Measurements from ENCODE around the gene HCK. TPM values are rescaled to one million over a fixed set of nuclear protein-coding genes. Genes with fewer than 3 reads are reported as not detected.

The HCK gene
- total and polyA plus RNA-seq, 4 donors = 18.5 to 304 (median 61.2) TPM

DNA sequence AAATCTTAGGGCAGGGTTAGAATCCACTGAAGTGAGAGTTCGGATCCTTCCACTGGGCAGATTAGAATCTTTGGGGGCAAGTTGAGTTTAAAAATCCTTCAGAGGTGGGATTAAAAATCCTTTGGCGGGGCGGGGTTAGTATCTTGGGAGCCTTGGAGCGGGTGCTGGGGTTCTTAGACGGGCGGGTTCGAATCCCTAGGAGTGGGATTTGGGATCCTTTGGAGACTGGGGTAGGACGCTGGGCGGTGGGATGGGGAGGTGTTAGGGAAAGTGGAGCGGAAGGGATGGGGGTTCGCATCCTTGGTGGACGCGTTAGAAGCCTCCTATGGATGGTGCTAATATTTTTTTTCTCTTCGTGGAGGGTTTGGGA is 337 bp upstream of the HCK start:
- H3K36me3 ChIP-seq (ENCODE audit: control insufficient read depth in 4 of 4, insufficient read depth in 4 of 4, low read length in 4 of 4) = no peaks in the 10 kb centered on the region
- no peak overlapping the region for H3K4me3 ChIP-seq
- peaks cover 0 to 48% (median 43%) of the 10 kb centered on the region in 3 donors for H3K27me3 ChIP-seq (ENCODE audit: control insufficient read depth in 3 of 3, insufficient read depth in 3 of 3, low read length in 2 of 3)
- WGBS, 2 donors = 8 to 12% methylated on average over 14 of the region's 14 CpGs
- peak overlapping the region in 1 of 2 donors; percentile 81 for H3K27ac ChIP-seq (ENCODE audit: low read depth in 1 of 2, low read length in 1 of 2)
- peaks cover 0 to 3% (median 0%) of the 10 kb centered on the region in 4 donors for H3K9me3 ChIP-seq (ENCODE audit: control insufficient read depth in 4 of 4, insufficient read depth in 3 of 4, low read length in 3 of 4)
- no peak for ATAC-seq (ENCODE audit: insufficient read depth, low FRiP score)
- peaks cover 0 to 7% (median 0%) of the 10 kb centered on the region in 5 donors for H3K4me1 ChIP-seq (ENCODE audit: control insufficient read depth in 5 of 5, insufficient read depth in 5 of 5, low read length in 5 of 5)
- TF ChIP-seq, protein P1, sequence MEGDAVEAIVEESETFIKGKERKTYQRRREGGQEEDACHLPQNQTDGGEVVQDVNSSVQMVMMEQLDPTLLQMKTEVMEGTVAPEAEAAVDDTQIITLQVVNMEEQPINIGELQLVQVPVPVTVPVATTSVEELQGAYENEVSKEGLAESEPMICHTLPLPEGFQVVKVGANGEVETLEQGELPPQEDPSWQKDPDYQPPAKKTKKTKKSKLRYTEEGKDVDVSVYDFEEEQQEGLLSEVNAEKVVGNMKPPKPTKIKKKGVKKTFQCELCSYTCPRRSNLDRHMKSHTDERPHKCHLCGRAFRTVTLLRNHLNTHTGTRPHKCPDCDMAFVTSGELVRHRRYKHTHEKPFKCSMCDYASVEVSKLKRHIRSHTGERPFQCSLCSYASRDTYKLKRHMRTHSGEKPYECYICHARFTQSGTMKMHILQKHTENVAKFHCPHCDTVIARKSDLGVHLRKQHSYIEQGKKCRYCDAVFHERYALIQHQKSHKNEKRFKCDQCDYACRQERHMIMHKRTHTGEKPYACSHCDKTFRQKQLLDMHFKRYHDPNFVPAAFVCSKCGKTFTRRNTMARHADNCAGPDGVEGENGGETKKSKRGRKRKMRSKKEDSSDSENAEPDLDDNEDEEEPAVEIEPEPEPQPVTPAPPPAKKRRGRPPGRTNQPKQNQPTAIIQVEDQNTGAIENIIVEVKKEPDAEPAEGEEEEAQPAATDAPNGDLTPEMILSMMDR (IDR thresholded peaks at IDR 0.05; ENCODE audit: control extremely low read depth, extremely low read depth) = no peak
- DNase-seq = no peak
- H3K9ac ChIP-seq (ENCODE audit: insufficient read depth in 1 of 2, low read length in 2 of 2) = no peak overlapping the region

GRCh38 chr20:32052778-32053362 is 828 bp downstream of the HCK start:
- 12 to 14% methylated on average over 21 to 22 of the region's 22 CpGs for WGBS, 2 donors

DNA sequence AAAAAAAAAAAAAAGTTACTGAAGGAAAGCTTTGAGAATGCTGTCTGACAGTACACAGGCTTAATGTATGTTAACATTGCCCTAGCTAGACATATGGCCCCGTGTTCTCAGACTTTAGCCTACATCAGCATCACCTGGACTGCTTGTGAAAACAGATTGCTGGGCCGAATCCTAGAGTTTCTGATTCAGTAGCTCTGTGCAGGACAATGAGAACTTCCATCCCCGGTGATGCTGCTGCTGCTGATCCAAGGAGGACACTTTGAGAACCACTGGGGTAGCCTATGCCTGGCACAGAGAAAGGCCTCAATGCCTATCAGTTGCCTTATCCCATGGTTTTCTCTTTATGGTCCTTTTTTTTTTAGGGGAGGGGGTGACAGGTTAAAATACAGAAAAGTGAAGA is 1.6 kb downstream of the HCK start:
- peaks cover 0 to 3% (median 0%) of the 10 kb centered on the region in 4 donors for H3K9me3 ChIP-seq (ENCODE audit: control insufficient read depth in 4 of 4, insufficient read depth in 3 of 4, low read length in 3 of 4)
- WGBS, 2 donors = 82 to 93% methylated on average over 3 of the region's 3 CpGs
- no peaks in the 10 kb centered on the region for H3K36me3 ChIP-seq (ENCODE audit: control insufficient read depth in 4 of 4, insufficient read depth in 4 of 4, low read length in 4 of 4)
- no peak overlapping the region for H3K4me3 ChIP-seq
- no peak overlapping the region for H3K9ac ChIP-seq (ENCODE audit: insufficient read depth in 1 of 2, low read length in 2 of 2)
- peaks cover 0 to 7% (median 0%) of the 10 kb centered on the region in 5 donors for H3K4me1 ChIP-seq (ENCODE audit: control insufficient read depth in 5 of 5, insufficient read depth in 5 of 5, low read length in 5 of 5)
- TF ChIP-seq, protein P1 (IDR thresholded peaks at IDR 0.05; ENCODE audit: control extremely low read depth, extremely low read depth) = no peak
- H3K27me3 ChIP-seq (ENCODE audit: control insufficient read depth in 3 of 3, insufficient read depth in 3 of 3, low read length in 2 of 3) = peaks cover 0 to 52% (median 44%) of the 10 kb centered on the region in 3 donors
- no peak overlapping the region for H3K27ac ChIP-seq (ENCODE audit: low read depth in 1 of 2, low read length in 1 of 2)
- DNase-seq (no peak), ATAC-seq (ENCODE audit: insufficient read depth, low FRiP score) (no peak)

More at GRCh38 chr20:32052778-32053362, 828 bp downstream of the HCK start:
- Histone ChIP-seq H3K27me3 (ENCODE audit: control insufficient read depth in 3 of 3, insufficient read depth in 3 of 3, low read length in 2 of 3) (peaks cover 0 to 48% (median 44%) of the 10 kb centered on the region in 3 donors), H3K27ac (ENCODE audit: low read depth in 1 of 2, low read length in 1 of 2) (peak overlapping the region in 1 of 2 donors; percentile 21), H3K9ac (ENCODE audit: insufficient read depth in 1 of 2, low read length in 2 of 2) (no peak overlapping the region), H3K4me1 (ENCODE audit: control insufficient read depth in 5 of 5, insufficient read depth in 5 of 5, low read length in 5 of 5) (peaks cover 0 to 7% (median 0%) of the 10 kb centered on the region in 5 donors), H3K4me3 (no peak overlapping the region), H3K9me3 (ENCODE audit: control insufficient read depth in 4 of 4, insufficient read depth in 3 of 4, low read length in 3 of 4) (peaks cover 0 to 3% (median 0%) of the 10 kb centered on the region in 4 donors), H3K36me3 (ENCODE audit: control insufficient read depth in 4 of 4, insufficient read depth in 4 of 4, low read length in 4 of 4) (no peaks in the 10 kb centered on the region)
- TF ChIP-seq, protein P1 (IDR thresholded peaks at IDR 0.05; ENCODE audit: control extremely low read depth, extremely low read depth) = no peak
- peak in 1 of 3 donors; percentile 30 for DNase-seq
- ATAC-seq (ENCODE audit: insufficient read depth, low FRiP score) = peak; percentile 53

All from lung (tissue), 12 donors.